ENCODE measurements around the gene ABCA2.

ABCA2 gene

DNA sequence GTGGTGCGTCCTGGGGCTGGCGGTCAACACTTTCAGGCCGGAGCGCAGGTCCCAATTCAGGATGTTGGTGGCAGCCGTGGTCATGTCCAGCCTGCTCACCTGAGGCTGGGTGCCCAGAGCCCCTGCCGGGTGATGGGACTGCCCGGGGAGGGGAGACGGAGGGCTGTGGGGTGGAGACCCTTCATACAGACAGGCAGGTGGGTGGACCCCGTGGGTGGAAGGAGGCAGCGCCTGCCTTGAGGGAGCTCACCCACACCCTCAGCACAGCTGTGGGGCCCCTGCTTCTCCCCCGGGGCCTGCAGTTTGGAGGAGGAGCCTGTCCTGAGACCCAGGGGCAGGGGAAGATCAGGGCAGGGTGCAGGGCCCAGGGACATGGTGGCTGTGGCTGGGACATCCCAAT lies 57.7 kb downstream of the ABCA2 start:
- Histone ChIP-seq H3K79me1 (ENCODE audit: low read length) (peaks cover 9% of the 10 kb centered on the region), H3K27ac (ENCODE audit: low read depth, low read length) (no peak overlapping the region)
- WGBS (ENCODE audit: extremely low coverage, insufficient coverage, insufficient read length) = no CpG with 5 or more reads among the region's 11 CpGs

DNA sequence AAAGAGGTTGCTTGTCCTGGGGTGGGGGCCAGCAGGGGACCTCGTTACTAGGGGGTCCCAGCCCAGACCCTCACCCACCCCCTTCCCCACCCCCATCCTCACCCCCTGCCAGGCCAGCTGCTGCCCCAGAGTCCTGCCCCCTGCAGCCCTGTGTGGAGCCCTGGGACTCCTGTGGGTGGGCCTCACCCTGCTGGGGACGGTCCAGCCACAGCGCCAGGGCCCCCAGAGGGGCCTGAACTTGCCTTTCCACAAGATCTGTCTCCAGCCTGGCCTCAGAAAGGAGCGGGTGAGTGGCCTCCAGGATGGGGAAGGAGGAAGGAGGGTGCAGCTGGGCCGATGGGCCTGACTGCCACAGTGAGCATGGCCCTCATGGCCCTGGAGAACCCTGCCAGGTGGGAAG lies 58.3 kb downstream of the ABCA2 start:
- no CpG with 5 or more reads among the region's 5 CpGs for WGBS (ENCODE audit: extremely low coverage, insufficient coverage, insufficient read length)
- Histone ChIP-seq H2BK12ac (ENCODE audit: low read length) (no peak overlapping the region), H3K14ac (ENCODE audit: low read length) (no peak overlapping the region), H2AK5ac (ENCODE audit: low read length) (no peak overlapping the region), H3K4ac (ENCODE audit: low read depth, low read length) (no peak overlapping the region), H2BK120ac (ENCODE audit: insufficient read depth, low read length, poor library complexity) (peak overlapping the region; percentile 20), H3K4me3 (ENCODE audit: low read depth, low read length) (no peak overlapping the region), H4K12ac (ENCODE audit: low read depth, low read length) (no peak overlapping the region), H3K27ac (ENCODE audit: low read depth, low read length) (no peak overlapping the region), H3K4me2 (ENCODE audit: low read length) (no peak overlapping the region), H4K8ac (ENCODE audit: low read depth, low read length) (peak overlapping the region; percentile 29), H3K79me1 (ENCODE audit: low read length) (peaks cover 9% of the 10 kb centered on the region), H3K18ac (ENCODE audit: low read length) (no peak overlapping the region), H3K79me2 (ENCODE audit: control insufficient read depth, insufficient read depth, low read length, poor library complexity) (no peaks in the 10 kb centered on the region), H4K91ac (ENCODE audit: low read depth, low read length) (peak overlapping the region; percentile 74), H2AFZ (ENCODE audit: insufficient read depth, low read length, poor library complexity) (no peak overlapping the region), H3K4me1 (ENCODE audit: control insufficient read depth in 1 of 2, insufficient read depth in 2 of 2, low read length in 2 of 2) (no peaks in the 10 kb centered on the region), H3K23ac (ENCODE audit: low read length) (no peak overlapping the region), H3K27me3 (ENCODE audit: insufficient read depth, low read length) (no peaks in the 10 kb centered on the region), H3K36me3 (ENCODE audit: control insufficient read depth in 1 of 2, insufficient read depth in 2 of 2, low read length in 2 of 2) (no peaks in the 10 kb centered on the region), H3K9me3 (ENCODE audit: insufficient read depth, low read depth, low read length) (no peaks in the 10 kb centered on the region), H3K9ac (ENCODE audit: low read length) (no peak overlapping the region), H2BK5ac (ENCODE audit: low read depth, low read length, poor library complexity) (no peak overlapping the region)
- no peak for DNase-seq

More for the DNA sequence above, 57.7 kb downstream of the ABCA2 start:
- Histone ChIP-seq H4K8ac (ENCODE audit: low read depth, low read length) (no peak overlapping the region), H3K36me3 (ENCODE audit: control insufficient read depth in 1 of 2, insufficient read depth in 2 of 2, low read length in 2 of 2) (no peaks in the 10 kb centered on the region), H3K4me2 (ENCODE audit: low read length) (no peak overlapping the region), H2AK5ac (ENCODE audit: low read length) (no peak overlapping the region), H2BK120ac (ENCODE audit: insufficient read depth, low read length, poor library complexity) (no peak overlapping the region), H3K9me3 (ENCODE audit: insufficient read depth, low read depth, low read length) (no peaks in the 10 kb centered on the region), H3K14ac (ENCODE audit: low read length) (no peak overlapping the region), H3K18ac (ENCODE audit: low read length) (no peak overlapping the region), H3K4ac (ENCODE audit: low read depth, low read length) (no peak overlapping the region), H3K4me3 (ENCODE audit: low read depth, low read length) (no peak overlapping the region), H3K9ac (ENCODE audit: low read length) (no peak overlapping the region), H4K91ac (ENCODE audit: low read depth, low read length) (peak overlapping the region; percentile 74), H3K23ac (ENCODE audit: low read length) (no peak overlapping the region), H2AFZ (ENCODE audit: insufficient read depth, low read length, poor library complexity) (no peak overlapping the region), H3K4me1 (ENCODE audit: control insufficient read depth in 1 of 2, insufficient read depth in 2 of 2, low read length in 2 of 2) (no peaks in the 10 kb centered on the region), H4K12ac (ENCODE audit: low read depth, low read length) (no peak overlapping the region), H3K79me2 (ENCODE audit: control insufficient read depth, insufficient read depth, low read length, poor library complexity) (no peaks in the 10 kb centered on the region), H3K27me3 (ENCODE audit: insufficient read depth, low read length) (no peaks in the 10 kb centered on the region), H2BK5ac (ENCODE audit: low read depth, low read length, poor library complexity) (no peak overlapping the region), H2BK12ac (ENCODE audit: low read length) (no peak overlapping the region)
- no peak for DNase-seq

DNA sequence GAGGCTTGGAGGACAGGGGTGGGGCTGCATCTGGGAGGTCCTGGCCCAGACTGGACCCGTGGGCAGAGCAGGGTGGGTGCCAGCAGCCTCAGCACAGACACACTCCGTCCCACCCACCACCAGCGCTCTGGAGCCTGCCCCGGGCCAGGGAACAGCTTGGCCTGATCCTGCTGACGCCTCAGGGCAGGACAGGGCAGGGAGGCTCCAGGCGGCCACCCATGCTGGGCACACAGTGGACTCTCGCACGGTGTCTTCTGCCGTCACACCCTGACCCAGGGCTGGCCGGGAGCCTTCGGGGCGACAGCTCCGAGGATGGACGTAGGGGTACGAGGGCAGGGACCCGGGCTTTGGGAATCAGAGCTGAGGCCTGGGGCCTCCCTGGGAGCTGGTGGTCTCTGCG lies 58.9 kb downstream of the ABCA2 start:
- no peaks in the 10 kb centered on the region for H3K9me3 ChIP-seq (ENCODE audit: insufficient read depth, low read depth, low read length)
- no peak overlapping the region for H4K12ac ChIP-seq (ENCODE audit: low read depth, low read length)
- no peak overlapping the region for H2AFZ ChIP-seq (ENCODE audit: insufficient read depth, low read length, poor library complexity)
- no peak overlapping the region for H3K4me3 ChIP-seq (ENCODE audit: low read depth, low read length)
- no peak overlapping the region for H3K18ac ChIP-seq (ENCODE audit: low read length)
- no peak overlapping the region for H2AK5ac ChIP-seq (ENCODE audit: low read length)
- H4K91ac ChIP-seq (ENCODE audit: low read depth, low read length) = peak overlapping the region; percentile 55
- H3K4ac ChIP-seq (ENCODE audit: low read depth, low read length) = no peak overlapping the region
- H3K4me1 ChIP-seq (ENCODE audit: control insufficient read depth in 1 of 2, insufficient read depth in 2 of 2, low read length in 2 of 2) = no peaks in the 10 kb centered on the region
- no peak overlapping the region for H3K27ac ChIP-seq (ENCODE audit: low read depth, low read length)
- no peaks in the 10 kb centered on the region for H3K79me2 ChIP-seq (ENCODE audit: control insufficient read depth, insufficient read depth, low read length, poor library complexity)
- H3K4me2 ChIP-seq (ENCODE audit: low read length) = no peak overlapping the region
- H2BK5ac ChIP-seq (ENCODE audit: low read depth, low read length, poor library complexity) = no peak overlapping the region
- no peaks in the 10 kb centered on the region for H3K36me3 ChIP-seq (ENCODE audit: control insufficient read depth in 1 of 2, insufficient read depth in 2 of 2, low read length in 2 of 2)
- H4K8ac ChIP-seq (ENCODE audit: low read depth, low read length) = peak overlapping the region; percentile 31
- no peaks in the 10 kb centered on the region for H3K27me3 ChIP-seq (ENCODE audit: insufficient read depth, low read length)
- H3K79me1 ChIP-seq (ENCODE audit: low read length) = peaks cover 9% of the 10 kb centered on the region
- H3K9ac ChIP-seq (ENCODE audit: low read length) = no peak overlapping the region
- H3K14ac ChIP-seq (ENCODE audit: low read length) = no peak overlapping the region
- peak overlapping the region; percentile 30 for H2BK120ac ChIP-seq (ENCODE audit: insufficient read depth, low read length, poor library complexity)
- no peak overlapping the region for H3K23ac ChIP-seq (ENCODE audit: low read length)
- WGBS (ENCODE audit: extremely low coverage, insufficient coverage, insufficient read length) = no CpG with 5 or more reads among the region's 17 CpGs
- H2BK12ac ChIP-seq (ENCODE audit: low read length) = no peak overlapping the region
- DNase-seq = no peak

DNA sequence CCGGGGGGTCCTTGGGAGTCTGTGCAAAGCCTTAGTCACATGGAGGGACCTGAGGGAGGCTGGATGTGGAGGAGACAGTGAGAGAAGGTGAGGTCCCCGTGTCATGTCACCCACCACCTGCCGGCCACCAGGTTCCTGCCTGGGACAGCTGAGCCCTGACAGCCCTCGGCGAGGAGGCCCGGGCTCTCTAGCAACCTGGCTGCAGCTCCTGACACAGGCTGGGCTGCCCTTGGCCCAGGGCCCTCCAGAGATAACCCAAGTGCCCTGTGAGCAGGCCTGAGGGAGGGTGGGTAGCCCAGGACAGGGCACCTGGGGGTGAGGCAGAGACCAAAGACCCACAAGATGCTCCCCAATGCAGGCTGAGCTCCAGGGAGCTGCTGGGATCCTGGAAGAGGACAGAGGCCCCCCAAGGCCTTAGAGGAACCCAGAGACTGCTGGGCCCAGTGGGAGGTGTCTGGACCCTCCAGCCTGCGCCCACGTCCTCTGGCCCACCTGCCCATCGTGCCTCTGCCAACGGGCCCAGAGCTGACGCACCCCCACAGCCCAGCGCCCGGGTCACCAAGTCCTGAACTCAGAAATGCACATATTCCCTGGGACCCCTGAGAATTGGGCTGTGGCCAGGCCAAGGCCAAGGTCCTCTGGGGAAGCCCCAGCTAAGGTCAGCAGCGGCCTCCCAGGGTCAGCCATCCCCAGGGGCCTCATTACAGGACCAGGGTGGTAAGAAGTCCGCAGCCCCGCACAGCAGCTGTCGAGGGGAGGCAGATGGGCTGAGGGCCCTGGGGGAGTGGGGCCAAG lies 59.5 kb downstream of the ABCA2 start:
- H2AK5ac ChIP-seq (ENCODE audit: low read length) = no peak overlapping the region
- no peak overlapping the region for H3K9ac ChIP-seq (ENCODE audit: low read length)
- no peaks in the 10 kb centered on the region for H3K9me3 ChIP-seq (ENCODE audit: insufficient read depth, low read depth, low read length)
- H3K14ac ChIP-seq (ENCODE audit: low read length) = no peak overlapping the region
- H3K4me2 ChIP-seq (ENCODE audit: low read length) = no peak overlapping the region
- no peak overlapping the region for H2AFZ ChIP-seq (ENCODE audit: insufficient read depth, low read length, poor library complexity)
- H3K4ac ChIP-seq (ENCODE audit: low read depth, low read length) = no peak overlapping the region
- H3K23ac ChIP-seq (ENCODE audit: low read length) = no peak overlapping the region
- H3K18ac ChIP-seq (ENCODE audit: low read length) = no peak overlapping the region
- peaks cover 13% of the 10 kb centered on the region for H3K79me1 ChIP-seq (ENCODE audit: low read length)
- no peak for DNase-seq
- no peaks in the 10 kb centered on the region for H3K27me3 ChIP-seq (ENCODE audit: insufficient read depth, low read length)
- no peak overlapping the region for H4K12ac ChIP-seq (ENCODE audit: low read depth, low read length)
- no peaks in the 10 kb centered on the region for H3K36me3 ChIP-seq (ENCODE audit: control insufficient read depth in 1 of 2, insufficient read depth in 2 of 2, low read length in 2 of 2)
- no peak overlapping the region for H3K4me3 ChIP-seq (ENCODE audit: low read depth, low read length)
- no peak overlapping the region for H2BK12ac ChIP-seq (ENCODE audit: low read length)
- H3K27ac ChIP-seq (ENCODE audit: low read depth, low read length) = no peak overlapping the region
- peak overlapping the region; percentile 30 for H2BK120ac ChIP-seq (ENCODE audit: insufficient read depth, low read length, poor library complexity)
- H4K91ac ChIP-seq (ENCODE audit: low read depth, low read length) = peak overlapping the region; percentile 26
- no CpG with 5 or more reads among the region's 17 CpGs for WGBS (ENCODE audit: extremely low coverage, insufficient coverage, insufficient read length)
- H3K4me1 ChIP-seq (ENCODE audit: control insufficient read depth in 1 of 2, insufficient read depth in 2 of 2, low read length in 2 of 2) = peaks cover 0 to 3% of the 10 kb centered on the region in 2 experiments
- no peak overlapping the region for H2BK5ac ChIP-seq (ENCODE audit: low read depth, low read length, poor library complexity)
- H3K79me2 ChIP-seq (ENCODE audit: control insufficient read depth, insufficient read depth, low read length, poor library complexity) = no peaks in the 10 kb centered on the region
- H4K8ac ChIP-seq (ENCODE audit: low read depth, low read length) = no peak overlapping the region
